IMR-90 (cell line): ENCODE data around the gene PSMG3. TPM values are rescaled to one million over a fixed set of nuclear protein-coding genes. Genes with fewer than 3 reads are reported as not detected.

Source experiments
- ATAC-seq: fragments of 200-7000 bp; cut with Tn5 transposase; 2 replicates; pipeline ENCODE4 v1.9.1; 2020; ENCODE audit warnings: low read depth, mild to moderate bottlenecking, moderate library complexity
- BruUV-seq: library from RNA; stranded (reverse); fragments of 400-500 nt; replicated peaks from 2 replicates; lab custom pipeline; 2021; lab: Mats Ljungman, UMichigan
- CTCF ChIA-PET: fragments of 300-600 bp; formaldehyde crosslinking; extraction: SDS; loops from one replicate; lab custom pipeline; 2021; ENCODE audit warnings: antibody characterized with exemption; lab: Yijun Ruan, JAX
- POLR2A ChIA-PET: fragments of 300-600 bp; sonication (Branson Sonifier 250); formaldehyde crosslinking; loops from one replicate; lab custom pipeline; 2022; ENCODE audit warnings: antibody characterized with exemption; ENCODE audit not compliant: unreplicated experiment; lab: Charles Lee
- DNase-seq: peaks from one replicate; pipeline ENCODE4 v3.0.0; 2013
- H2AFZ ChIP-seq: replicated peaks from 2 replicates; pipeline ENCODE3; 2013; ENCODE audit warnings: low read length, mild to moderate bottlenecking; ENCODE audit not compliant: poor library complexity
- H2AK5ac ChIP-seq: 2 replicates; pipeline ENCODE4 v1.6.1; 2013; ENCODE audit warnings: low read depth, low read length, inconsistent platforms
- H2AK9ac ChIP-seq: replicated peaks from 2 replicates; pipeline ENCODE3; 2013; ENCODE audit warnings: mild to moderate bottlenecking, low read depth, low read length, moderate library complexity; ENCODE audit not compliant: poor library complexity
- H2BK120ac ChIP-seq: 2 replicates; pipeline ENCODE4 v1.6.1; 2013; ENCODE audit warnings: low read depth, low read length, inconsistent platforms
- H2BK15ac ChIP-seq: 3 replicates; pipeline ENCODE4 v1.6.1; 2013; ENCODE audit warnings: low read depth, low read length, inconsistent platforms
- H2BK20ac ChIP-seq: 2 replicates; pipeline ENCODE4 v1.6.1; 2013; ENCODE audit warnings: low read depth, mild to moderate bottlenecking, inconsistent platforms, low read length, moderate library complexity
- H2BK5ac ChIP-seq: 2 replicates; pipeline ENCODE4 v1.6.1; 2013; ENCODE audit warnings: mild to moderate bottlenecking, low read depth, low read length, inconsistent platforms; ENCODE audit not compliant: poor library complexity, severe bottlenecking
- H3K14ac ChIP-seq: replicated peaks from 2 replicates; pipeline ENCODE4 v1.6.1; 2013; ENCODE audit warnings: low read depth, low read length, inconsistent platforms
- H3K18ac ChIP-seq: 2 replicates; pipeline ENCODE4 v1.6.1; 2013; ENCODE audit warnings: low read depth, low read length, control low read depth
- H3K23ac ChIP-seq: 2 replicates; pipeline ENCODE4 v1.6.1; 2013; ENCODE audit warnings: low read depth, low read length, inconsistent platforms
- H3K27ac ChIP-seq: 2 replicates; pipeline ENCODE4 v1.5.1; 2013; ENCODE audit warnings: mild to moderate bottlenecking, control low read depth, low read length; ENCODE audit not compliant: insufficient read depth
- H3K27me3 ChIP-seq: 2 replicates; pipeline ENCODE4 v1.6.1; 2013; ENCODE audit warnings: low read length; ENCODE audit not compliant: control insufficient read depth, insufficient read depth
- H3K36me3 ChIP-seq: 2 replicates; pipeline ENCODE4 v1.6.1; 2013; ENCODE audit warnings: low read length, mixed read lengths; ENCODE audit not compliant: control insufficient read depth, insufficient read depth
- H3K4ac ChIP-seq: 2 replicates; pipeline ENCODE4 v1.6.1; 2013; ENCODE audit warnings: low read depth, low read length, inconsistent platforms
- H3K4me1 ChIP-seq: 2 replicates; pipeline ENCODE4 v1.6.1; 2013; ENCODE audit warnings: low read length, mixed read lengths; ENCODE audit not compliant: control insufficient read depth, insufficient read depth
- H3K4me2 ChIP-seq: 2 replicates; pipeline ENCODE4 v1.6.1; 2013; ENCODE audit warnings: low read depth, mild to moderate bottlenecking, control low read depth, low read length, moderate library complexity
- H3K4me3 ChIP-seq: 2 replicates; pipeline ENCODE4 v1.5.1; 2013; ENCODE audit warnings: low read depth, mild to moderate bottlenecking, control low read depth, low read length, moderate library complexity; ENCODE audit not compliant: insufficient read depth
- H3K56ac ChIP-seq: 2 replicates; pipeline ENCODE4 v1.6.1; 2013; ENCODE audit warnings: low read length, inconsistent platforms; ENCODE audit not compliant: insufficient read depth; ENCODE audit errors: extremely low read depth
- H3K79me1 ChIP-seq, 2 experiments: 2 replicates each; pipeline ENCODE4 v1.6.1; 2013; ENCODE audit warnings: low read length in 2 of 2, inconsistent platforms in 1 of 2, low read depth in 1 of 2
- H3K9ac ChIP-seq: 2 replicates; pipeline ENCODE4 v1.6.1; 2013; ENCODE audit warnings: low read depth, low read length, control low read depth
- H3K9me1 ChIP-seq: 2 replicates; pipeline ENCODE4 v1.6.1; 2013; ENCODE audit warnings: low read length, inconsistent platforms; ENCODE audit not compliant: insufficient read depth
- H3K9me3 ChIP-seq: 2 replicates; pipeline ENCODE4 v1.6.1; 2013; ENCODE audit warnings: low read length; ENCODE audit not compliant: control insufficient read depth, insufficient read depth
- H4K20me1 ChIP-seq: 2 replicates; pipeline ENCODE4 v1.6.1; 2013; ENCODE audit warnings: low read length, inconsistent platforms; ENCODE audit not compliant: insufficient read depth
- H4K5ac ChIP-seq: 2 replicates; pipeline ENCODE4 v1.6.1; 2013; ENCODE audit warnings: mild to moderate bottlenecking, low read depth, low read length, control low read depth
- H4K8ac ChIP-seq, 2 experiments: 2 replicates each; pipeline ENCODE4 v1.6.1; 2013; ENCODE audit warnings: low read depth in 2 of 2, low read length in 2 of 2, control low read depth in 1 of 2, inconsistent platforms in 1 of 2
- H4K91ac ChIP-seq: 2 replicates; pipeline ENCODE4 v1.6.1; 2013; ENCODE audit warnings: low read depth, low read length, inconsistent platforms; ENCODE audit not compliant: insufficient read depth
- MAZ ChIP-seq: IDR thresholded peaks from 2 replicates; pipeline ENCODE4 v1.6.1; 2012; ENCODE audit warnings: low read depth, mild to moderate bottlenecking, low read length, improper control_type of control experiment, moderate library complexity, borderline replicate concordance
- POLR2A ChIP-seq: IDR thresholded peaks from 2 replicates; pipeline ENCODE4 v1.6.1; 2012; ENCODE audit warnings: mild to moderate bottlenecking, low read depth, low read length
- WGBS, 2 experiments: methylation state at CpG; one replicate each; pipeline versions ENCODE4 v1.1.5 to v1.1.7; 2013; ENCODE audit warnings: missing lambda C conversion rate in 2 of 2; ENCODE audit not compliant: insufficient read length in 1 of 2; ENCODE audit errors: extremely low coverage in 2 of 2; 5-methylcytosine and 5-hydroxymethylcytosine counted together
- dilution Hi-C: fragments of 300-500 bp; cut with HindIII; formaldehyde crosslinking; loops from one replicate; pipeline ENCODE4 v1.14.3; 2018; ENCODE audit warnings: low sequenced_read_pairs; ENCODE audit not compliant: unreplicated experiment
- in situ Hi-C: fragments of 300-500 bp; cut with MboI; formaldehyde crosslinking; loops from 3 replicates; pipeline ENCODE4 v1.14.3; 2019; ENCODE audit warnings: low sequenced_read_pairs, inconsistent platforms, mixed read lengths
- intact Hi-C: fragments of 100-400 bp; cut with micrococcal nuclease; formaldehyde crosslinking; loops from 2 replicates; pipeline ENCODE4 v1.10.0; 2022
- polyA plus RNA-seq, 3 experiments: library from polyadenylated mRNA; depleted of rRNA; stranded (reverse); fragments of >200 nt; gene quantifications; 2 replicates each; pipeline ENCODE4 v1.2.3, GENCODE V29; 2012; ENCODE audit warnings: low replicate concordance in 1 of 3
- total RNA-seq: library from RNA; depleted of rRNA; stranded (reverse); fragments of >200 nt; gene quantifications from 2 replicates; pipeline ENCODE4 v1.2.3, GENCODE V29; 2012

The PSMG3 gene
- total and polyA plus RNA-seq, 2 of the 4 experiments (the other 2 are of a cell fraction): 37.3 to 54.1 TPM

DNA sequence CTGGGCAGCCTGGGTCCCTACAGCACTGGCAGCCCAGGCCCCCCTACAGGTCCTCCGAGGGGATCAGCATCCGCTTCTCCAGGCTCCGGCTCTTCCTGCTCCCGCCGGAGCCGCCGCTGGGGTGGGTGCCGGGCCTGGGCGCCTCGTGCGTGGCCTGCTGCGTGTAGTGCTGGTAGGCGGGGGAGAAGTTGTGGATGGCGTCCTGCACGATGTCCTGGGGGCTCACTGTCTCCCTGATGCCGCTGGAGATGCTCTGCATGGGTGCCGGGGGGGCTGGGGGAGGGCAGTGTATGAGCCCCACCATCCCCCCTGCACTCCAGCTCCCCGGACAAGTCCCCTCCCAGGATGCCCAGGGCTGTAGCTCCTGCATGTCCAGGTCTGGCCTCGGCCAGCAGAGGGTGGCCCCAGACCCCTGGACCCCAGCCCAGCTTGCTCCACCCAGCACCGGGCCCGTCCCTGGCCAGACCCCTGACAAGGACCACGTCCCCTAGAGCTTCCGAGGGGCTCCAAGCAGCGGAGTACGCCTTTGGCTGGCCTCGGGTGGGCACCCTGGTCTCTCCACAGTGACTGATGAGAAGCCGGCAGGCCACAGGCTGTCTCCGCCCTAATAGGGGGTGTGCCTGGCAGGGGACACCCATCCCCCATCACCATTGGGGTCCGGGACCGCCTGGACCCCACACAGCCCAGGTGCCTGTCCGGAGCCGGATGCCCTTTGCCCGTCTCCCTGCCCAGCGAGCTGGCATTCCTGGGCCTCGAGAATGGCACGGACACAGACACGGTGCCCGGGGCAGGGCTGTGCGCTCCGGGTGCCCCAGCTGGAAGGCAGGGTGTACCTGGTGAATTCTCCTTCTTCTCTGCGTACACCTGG lies 22.7 kb downstream of the PSMG3 start:
- DNase-seq (no peak), ATAC-seq (no peak)
- no peak overlapping the region for H4K91ac ChIP-seq
- BruUV-seq: no TSS peak
- no peaks in the 10 kb centered on the region; the same call in 1 of the 2 replicates for H3K9me1 ChIP-seq
- H3K36me3 ChIP-seq: peaks cover 24% of the 10 kb centered on the region
- H2AK9ac ChIP-seq: no peak overlapping the region
- no peak overlapping the region for H3K18ac ChIP-seq
- no peak overlapping the region for H2BK15ac ChIP-seq
- H3K27me3 ChIP-seq: no peaks in the 10 kb centered on the region
- no peaks in the 10 kb centered on the region; the same call in 1 of the 2 replicates for H4K20me1 ChIP-seq
- H3K27ac ChIP-seq: no peak overlapping the region
- H2BK5ac ChIP-seq: no peak overlapping the region
- H2AK5ac ChIP-seq: no peak overlapping the region
- ChIA-PET CTCF (no interaction called here), POLR2A (no interaction called here)
- dilution Hi-C loops (no loop called here), intact Hi-C loops (no loop called here), in situ Hi-C loops (no loop called here)
- H3K79me1 ChIP-seq: peaks cover 0 to 12% of the 10 kb centered on the region in 2 experiments; a peak in 1 of 4 replicates
- H4K8ac ChIP-seq: no peak overlapping the region
- H3K9me3 ChIP-seq: no peaks in the 10 kb centered on the region
- no peak overlapping the region for H2BK20ac ChIP-seq
- no peak overlapping the region for H2BK120ac ChIP-seq
- no peak overlapping the region for H2AFZ ChIP-seq
- no peak overlapping the region for H4K5ac ChIP-seq
- WGBS, 2 experiments: 89% methylated on average over 8 of the region's 41 CpGs; no CpG with 5 or more reads in 1 of the 2 experiments
- H3K4ac ChIP-seq: no peak overlapping the region
- no peak overlapping the region for H3K14ac ChIP-seq
- H3K23ac ChIP-seq: no peak overlapping the region
- H3K9ac ChIP-seq: no peak overlapping the region
- no peak overlapping the region for H3K4me3 ChIP-seq
- H3K4me2 ChIP-seq: no peak overlapping the region
- H3K56ac ChIP-seq: no peak overlapping the region
- no peaks in the 10 kb centered on the region for H3K4me1 ChIP-seq
- TF ChIP-seq MAZ (no peak), POLR2A (peak; percentile 61)
